GM12891 (cell line): Measurements from ENCODE around the gene CARD10.

Source experiments
- DNase-seq: peaks from one replicate; pipeline ENCODE4 v3.0.0; 2011; ENCODE audit warnings: low spot score; ENCODE audit not compliant: insufficient read length
- FAIRE-seq: peaks from 2 replicates; lab custom pipeline; 2011; peaks lifted over from hg19 to GRCh38; lab: Jason Lieb, UNC
- PAX5 ChIP-seq: IDR thresholded peaks from 2 replicates; pipeline ENCODE4 v1.6.1; 2011; ENCODE audit warnings: low read length, moderate library complexity, mild to moderate bottlenecking; ENCODE audit not compliant: insufficient read depth, severe bottlenecking
- POLR2A ChIP-seq: IDR thresholded peaks from 2 replicates; pipeline ENCODE4 v1.6.1; 2011; ENCODE audit warnings: low read depth, low read length, control low read depth
- POLR2AphosphoS5 ChIP-seq: IDR thresholded peaks from 2 replicates; pipeline ENCODE4 v1.6.1; 2011; ENCODE audit warnings: low read depth, low read length, control low read depth
- POU2F2 ChIP-seq: IDR thresholded peaks from 2 replicates; pipeline ENCODE4 v1.6.1; 2011; ENCODE audit warnings: low read depth, mild to moderate bottlenecking, control low read depth, low read length, moderate library complexity
- SPI1 ChIP-seq: IDR thresholded peaks from 2 replicates; pipeline ENCODE4 v1.6.1; 2011; ENCODE audit warnings: low read depth, low read length, control low read depth
- TAF1 ChIP-seq: IDR thresholded peaks from 2 replicates; pipeline ENCODE4 v1.6.1; 2011; ENCODE audit warnings: low read depth, low read length, control low read depth

Gene CARD10

GRCh38 chr22:37448516-37449127, 70.6 kb downstream of the CARD10 start:
- DNase-seq (no peak), FAIRE-seq (no peak)
- TF ChIP-seq POLR2A (no peak), TAF1 (no peak), POU2F2 (no peak), SPI1 (no peak), PAX5 (no peak), POLR2AphosphoS5 (no peak)

- no peak for TF ChIP-seq TAF1
- no peak for TF ChIP-seq POLR2AphosphoS5
- TF ChIP-seq PAX5, result no peak
- TF ChIP-seq POU2F2, result no peak
- no peak for TF ChIP-seq SPI1
- no peak for TF ChIP-seq POLR2A
- FAIRE-seq (no peak), DNase-seq (no peak)
These were observed 73.7 kb downstream of the CARD10 start for GRCh38 chr22:37445501-37445900.

- DNase-seq (no peak), FAIRE-seq (no peak)
- TF ChIP-seq POLR2A, result no peak
- no peak for TF ChIP-seq SPI1
- no peak for TF ChIP-seq TAF1
- TF ChIP-seq PAX5, result no peak
- no peak for TF ChIP-seq POLR2AphosphoS5
- TF ChIP-seq POU2F2, result no peak
These were observed 75.2 kb downstream of the CARD10 start for GRCh38 chr22:37443977-37444376.

GRCh38 chr22:37443086-37443485, 76.1 kb downstream of the CARD10 start:
- no peak for FAIRE-seq
- no peak for TF ChIP-seq POLR2AphosphoS5
- no peak for TF ChIP-seq POLR2A
- TF ChIP-seq POU2F2, result no peak
- no peak for TF ChIP-seq PAX5
- no peak for TF ChIP-seq TAF1
- TF ChIP-seq SPI1, result no peak
- DNase-seq, result no peak

- peak; percentile 28 for FAIRE-seq
- TF ChIP-seq POLR2AphosphoS5, result no peak
- TF ChIP-seq PAX5, result no peak
- no peak for TF ChIP-seq SPI1
- TF ChIP-seq POLR2A, result no peak
- no peak for TF ChIP-seq TAF1
- no peak for TF ChIP-seq POU2F2
- no peak for DNase-seq
These were observed 76.7 kb downstream of the CARD10 start for GRCh38 chr22:37442537-37442936.

- DNase-seq (no peak), FAIRE-seq (no peak)
- TF ChIP-seq PAX5 (no peak), POLR2AphosphoS5 (no peak), POU2F2 (no peak), TAF1 (no peak), POLR2A (no peak), SPI1 (no peak)
These were observed 77.1 kb downstream of the CARD10 start for GRCh38 chr22:37442135-37442534.

- DNase-seq (no peak), FAIRE-seq (no peak)
- TF ChIP-seq POU2F2 (no peak), POLR2A (no peak), TAF1 (no peak), SPI1 (no peak), POLR2AphosphoS5 (no peak), PAX5 (no peak)
These were observed 78.3 kb downstream of the CARD10 start for GRCh38 chr22:37440875-37441274.
